Osteocyte (in vitro differentiated cells): ENCODE data around the gene STAT6. TPM values are rescaled to one million over a fixed set of nuclear protein-coding genes. Genes with fewer than 3 reads are reported as not detected.

Source experiments
- DNase-seq: peaks from one replicate; pipeline ENCODE4 v3.0.0; 2021; ENCODE audit warnings: mixed read lengths; ENCODE audit not compliant: unreplicated experiment; ENCODE audit errors: extremely low spot score
- H3K27ac Mint-ChIP-seq: one replicate; pipeline ENCODE4 v1.8.0; 2021; ENCODE audit warnings: mild to moderate bottlenecking, mixed read lengths; ENCODE audit not compliant: unreplicated experiment
- H3K27me3 Mint-ChIP-seq: one replicate; pipeline ENCODE4 v1.8.0; 2021; ENCODE audit warnings: mixed read lengths; ENCODE audit not compliant: unreplicated experiment
- H3K36me3 Mint-ChIP-seq: one replicate; pipeline ENCODE4 v1.8.0; 2021; ENCODE audit warnings: mixed read lengths; ENCODE audit not compliant: unreplicated experiment
- H3K4me1 Mint-ChIP-seq: one replicate; pipeline ENCODE4 v1.8.0; 2021; ENCODE audit warnings: mixed read lengths; ENCODE audit not compliant: unreplicated experiment
- H3K4me3 Mint-ChIP-seq: one replicate; pipeline ENCODE4 v1.8.0; 2021; ENCODE audit warnings: mild to moderate bottlenecking, moderate library complexity, mixed read lengths; ENCODE audit not compliant: unreplicated experiment
- H3K9me3 Mint-ChIP-seq: one replicate; pipeline ENCODE4 v1.8.0; 2021; ENCODE audit warnings: mixed read lengths; ENCODE audit not compliant: unreplicated experiment
- total RNA-seq: library from RNA; stranded (reverse); gene quantifications from 2 replicates; pipeline ENCODE4 v1.2.1, GENCODE V29; 2021
- TF ChIP-seq, protein P1 (sequence below): fragments of 200-600 bp; sonication (generic); IDR thresholded peaks from 2 replicates; pipeline ENCODE4 v1.5.0; 2021; ENCODE audit warnings: antibody characterized with exemption, mild to moderate bottlenecking, moderate library complexity

Gene STAT6
- total RNA-seq, 1 donor from 2014 or later = 161 TPM

DNA sequence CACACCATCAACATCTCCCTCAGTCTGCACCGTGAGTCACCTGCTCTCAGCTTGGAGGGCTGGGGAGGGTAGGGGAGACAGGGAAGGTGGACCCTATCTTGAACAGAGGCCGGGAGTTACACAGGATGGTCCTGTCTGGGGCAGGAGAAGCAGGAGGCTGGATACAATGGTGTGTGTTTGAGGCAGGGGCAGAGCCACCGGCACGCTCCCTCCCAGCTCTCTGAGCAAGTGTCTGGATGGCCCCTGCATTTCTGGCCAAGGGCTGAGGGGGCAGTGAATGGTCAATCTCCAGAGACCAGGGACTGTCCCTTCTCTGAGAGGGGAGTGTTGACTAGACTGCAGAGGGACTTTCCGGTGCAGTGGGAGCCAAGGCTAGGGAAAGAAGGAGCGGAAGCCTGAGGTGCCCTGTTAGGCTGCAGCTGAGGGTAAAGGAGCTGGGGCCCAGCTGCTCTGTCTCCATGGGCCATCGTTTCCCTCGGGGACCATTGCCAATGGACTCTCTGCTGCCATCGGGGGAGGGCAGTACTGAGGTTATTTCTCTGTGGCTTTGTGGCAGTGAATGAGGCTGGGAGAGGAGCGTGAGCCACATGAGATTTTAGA lies 34.4 kb upstream of the STAT6 start:
- peak overlapping the region; percentile 71 for H3K27ac Mint-ChIP-seq
- H3K9me3 Mint-ChIP-seq = no peaks in the 10 kb centered on the region
- H3K4me3 Mint-ChIP-seq = no peak overlapping the region
- DNase-seq = no peak
- H3K27me3 Mint-ChIP-seq = no peaks in the 10 kb centered on the region
- TF ChIP-seq, protein P1, sequence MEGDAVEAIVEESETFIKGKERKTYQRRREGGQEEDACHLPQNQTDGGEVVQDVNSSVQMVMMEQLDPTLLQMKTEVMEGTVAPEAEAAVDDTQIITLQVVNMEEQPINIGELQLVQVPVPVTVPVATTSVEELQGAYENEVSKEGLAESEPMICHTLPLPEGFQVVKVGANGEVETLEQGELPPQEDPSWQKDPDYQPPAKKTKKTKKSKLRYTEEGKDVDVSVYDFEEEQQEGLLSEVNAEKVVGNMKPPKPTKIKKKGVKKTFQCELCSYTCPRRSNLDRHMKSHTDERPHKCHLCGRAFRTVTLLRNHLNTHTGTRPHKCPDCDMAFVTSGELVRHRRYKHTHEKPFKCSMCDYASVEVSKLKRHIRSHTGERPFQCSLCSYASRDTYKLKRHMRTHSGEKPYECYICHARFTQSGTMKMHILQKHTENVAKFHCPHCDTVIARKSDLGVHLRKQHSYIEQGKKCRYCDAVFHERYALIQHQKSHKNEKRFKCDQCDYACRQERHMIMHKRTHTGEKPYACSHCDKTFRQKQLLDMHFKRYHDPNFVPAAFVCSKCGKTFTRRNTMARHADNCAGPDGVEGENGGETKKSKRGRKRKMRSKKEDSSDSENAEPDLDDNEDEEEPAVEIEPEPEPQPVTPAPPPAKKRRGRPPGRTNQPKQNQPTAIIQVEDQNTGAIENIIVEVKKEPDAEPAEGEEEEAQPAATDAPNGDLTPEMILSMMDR = no peak
- peaks cover 69% of the 10 kb centered on the region for H3K4me1 Mint-ChIP-seq
- peaks cover 55% of the 10 kb centered on the region for H3K36me3 Mint-ChIP-seq

DNA sequence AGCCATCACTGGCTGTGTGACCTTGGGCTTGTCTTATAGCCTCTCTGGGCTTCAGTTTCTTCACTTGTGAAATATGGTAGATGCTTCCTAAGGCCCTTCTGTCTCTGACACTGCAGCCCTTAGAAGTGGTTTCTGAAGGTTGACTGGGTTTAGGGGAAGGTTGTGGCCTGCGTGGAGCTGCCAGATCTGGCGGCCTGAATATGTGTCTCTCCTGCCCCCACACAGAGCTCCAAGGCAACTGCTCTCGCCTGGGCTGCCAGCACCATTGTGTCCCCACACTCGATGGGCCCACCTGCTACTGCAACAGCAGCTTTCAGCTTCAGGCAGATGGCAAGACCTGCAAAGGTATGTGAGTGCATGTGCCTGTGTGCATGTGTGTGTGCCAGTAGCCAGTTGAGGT lies 32.3 kb upstream of the STAT6 start:
- TF ChIP-seq, protein P1 = no peak
- Mint-ChIP-seq H3K4me3 (no peak overlapping the region), H3K36me3 (peaks cover 61% of the 10 kb centered on the region), H3K27me3 (no peaks in the 10 kb centered on the region), H3K27ac (no peak overlapping the region), H3K4me1 (peaks cover 68% of the 10 kb centered on the region), H3K9me3 (no peaks in the 10 kb centered on the region)
- DNase-seq = no peak

DNA sequence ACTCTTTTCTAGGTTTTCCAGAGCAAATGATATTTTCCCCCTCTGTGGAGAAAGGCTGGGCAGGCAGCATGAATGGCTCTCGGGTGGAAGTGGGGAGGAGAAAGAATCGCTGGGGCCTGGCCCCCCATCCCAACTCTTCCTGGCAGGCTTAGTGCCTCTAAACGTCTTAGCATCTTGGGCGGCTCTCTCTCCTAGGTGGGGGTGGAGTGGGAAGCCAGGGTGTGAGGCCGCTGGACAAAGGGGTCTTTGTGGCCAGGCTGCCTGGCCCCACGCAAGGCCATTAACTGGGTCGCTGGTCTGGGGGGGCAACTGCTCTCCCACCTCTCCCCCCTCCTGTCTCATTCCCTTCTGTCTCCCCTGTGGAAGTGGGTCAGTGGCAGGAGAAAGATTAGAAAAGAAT lies 31.6 kb upstream of the STAT6 start:
- Mint-ChIP-seq H3K4me3 (no peak overlapping the region), H3K36me3 (peaks cover 61% of the 10 kb centered on the region), H3K27ac (peak overlapping the region; percentile 23), H3K9me3 (no peaks in the 10 kb centered on the region), H3K27me3 (no peaks in the 10 kb centered on the region), H3K4me1 (peaks cover 67% of the 10 kb centered on the region)
- DNase-seq = no peak
- TF ChIP-seq, protein P1 = no peak

DNA sequence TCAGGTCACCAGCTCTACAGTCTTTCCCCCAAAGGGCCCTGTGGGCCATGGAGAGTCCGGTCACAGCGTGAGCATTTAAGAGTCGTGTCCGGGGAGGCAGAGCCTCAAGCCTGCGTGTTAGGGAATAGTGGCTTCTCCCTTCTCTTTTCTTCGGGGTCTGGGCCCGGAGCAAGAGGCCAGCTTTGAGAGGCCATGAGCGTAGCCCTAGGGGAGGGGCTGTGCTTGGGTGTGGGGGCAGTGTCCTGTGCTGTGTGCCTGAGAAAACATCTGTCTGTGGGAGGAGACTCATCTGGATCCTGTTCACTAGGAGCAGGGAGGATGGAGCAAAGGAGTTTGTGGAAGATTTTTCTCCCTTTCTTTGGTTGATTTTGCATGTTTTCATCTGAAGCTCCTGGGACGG lies 31.0 kb upstream of the STAT6 start:
- TF ChIP-seq, protein P1 = no peak
- peaks cover 57% of the 10 kb centered on the region for H3K36me3 Mint-ChIP-seq
- DNase-seq = no peak
- no peak overlapping the region for H3K4me3 Mint-ChIP-seq
- H3K4me1 Mint-ChIP-seq = peaks cover 65% of the 10 kb centered on the region
- no peaks in the 10 kb centered on the region for H3K27me3 Mint-ChIP-seq
- peak overlapping the region; percentile 31 for H3K27ac Mint-ChIP-seq
- no peaks in the 10 kb centered on the region for H3K9me3 Mint-ChIP-seq

DNA sequence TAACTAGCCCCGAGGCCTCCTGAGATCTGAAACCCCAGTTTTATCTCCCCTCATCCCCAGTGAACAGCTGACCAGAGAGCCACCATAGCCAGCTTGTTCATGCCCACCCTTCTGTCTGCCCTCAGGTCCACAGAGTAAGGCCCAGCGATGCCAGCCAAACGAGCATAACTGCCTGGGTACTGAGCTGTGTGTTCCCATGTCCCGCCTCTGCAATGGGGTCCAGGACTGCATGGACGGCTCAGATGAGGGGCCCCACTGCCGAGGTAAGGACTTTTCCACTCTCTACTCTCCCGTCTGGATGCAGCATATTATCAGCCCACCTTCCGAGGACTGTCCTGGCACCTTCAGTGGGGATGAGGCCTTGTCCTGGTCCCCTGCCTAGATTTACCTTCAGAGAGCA lies 30.1 kb upstream of the STAT6 start:
- no peak overlapping the region for H3K4me3 Mint-ChIP-seq
- H3K27me3 Mint-ChIP-seq = no peaks in the 10 kb centered on the region
- peaks cover 55% of the 10 kb centered on the region for H3K36me3 Mint-ChIP-seq
- H3K27ac Mint-ChIP-seq = peak overlapping the region; percentile 15
- TF ChIP-seq, protein P1 = no peak
- H3K9me3 Mint-ChIP-seq = no peaks in the 10 kb centered on the region
- no peak for DNase-seq
- H3K4me1 Mint-ChIP-seq = peaks cover 63% of the 10 kb centered on the region
